Loucy (cell line): ENCODE data around the gene TSHR.

ENCODE experiments used
- H2AFZ ChIP-seq: fragments of 200-600 bp; sonication (generic); 2 replicates; pipeline ENCODE4 v1.6.0; 2016; ENCODE audit warnings: antibody characterized with exemption, mild to moderate bottlenecking, low read length, moderate library complexity
- H3F3A ChIP-seq: fragments of 200-600 bp; 2 replicates; pipeline ENCODE4 v1.6.0; 2016; ENCODE audit warnings: antibody characterized with exemption, low read depth, mild to moderate bottlenecking
- H3K27me3 ChIP-seq: fragments of 200-600 bp; sonication (generic); 2 replicates; pipeline ENCODE4 v1.6.1; 2014; ENCODE audit warnings: low read length, mild to moderate bottlenecking; ENCODE audit not compliant: insufficient read depth, poor library complexity, severe bottlenecking
- H3K36me3 ChIP-seq: fragments of 200-600 bp; sonication (generic); 2 replicates; pipeline ENCODE4 v1.6.1; 2016; ENCODE audit warnings: low read length; ENCODE audit not compliant: insufficient read depth
- H3K4me1 ChIP-seq: fragments of 200-600 bp; sonication (generic); 2 replicates; pipeline ENCODE4 v1.5.1; 2014; ENCODE audit warnings: low read length, mild to moderate bottlenecking; ENCODE audit not compliant: insufficient read depth, poor library complexity, severe bottlenecking
- H3K4me2 ChIP-seq: fragments of 200-600 bp; sonication (generic); 2 replicates; pipeline ENCODE4 v1.6.0; 2014; ENCODE audit warnings: antibody characterized with exemption, low read length, low read depth, mild to moderate bottlenecking; ENCODE audit not compliant: poor library complexity, severe bottlenecking
- H3K4me3 ChIP-seq: fragments of 200-600 bp; sonication (generic); 2 replicates; pipeline ENCODE4 v1.5.1; 2014; ENCODE audit warnings: low read length, mild to moderate bottlenecking, mixed read lengths; ENCODE audit not compliant: poor library complexity, severe bottlenecking
- H3K79me2 ChIP-seq: fragments of 200-600 bp; sonication (generic); 2 replicates; pipeline ENCODE4 v1.6.1; 2014; ENCODE audit warnings: low read length; ENCODE audit not compliant: insufficient read depth
- H3K9ac ChIP-seq: fragments of 200-600 bp; sonication (generic); 2 replicates; pipeline ENCODE4 v1.6.0; 2014; ENCODE audit warnings: mild to moderate bottlenecking, low read depth, low read length, moderate library complexity; ENCODE audit not compliant: poor library complexity, severe bottlenecking
- H3K9me2 ChIP-seq: fragments of 200-600 bp; sonication (generic); replicated peaks from 2 replicates; pipeline ENCODE4 v1.6.1; 2016; ENCODE audit warnings: low read depth, low read length, mixed read lengths
- H3K9me3 ChIP-seq: fragments of 200-600 bp; sonication (generic); 2 replicates; pipeline ENCODE4 v1.6.1; 2014; ENCODE audit warnings: mild to moderate bottlenecking, antibody characterized with exemption, low read length, low read depth; ENCODE audit not compliant: insufficient read depth
- H4K20me1 ChIP-seq: fragments of 200-600 bp; sonication (generic); 2 replicates; pipeline ENCODE4 v1.6.0; 2014; ENCODE audit warnings: antibody characterized with exemption, low read length, mild to moderate bottlenecking; ENCODE audit not compliant: insufficient read depth, poor library complexity, severe bottlenecking
- CTCF ChIP-seq: fragments of 200-600 bp; sonication (generic); conservative IDR thresholded peaks from 2 replicates; pipeline ENCODE4 v1.5.1; 2014; ENCODE audit warnings: mild to moderate bottlenecking, antibody characterized with exemption, low read length
- EZH2phosphoT487 ChIP-seq: fragments of 200-600 bp; IDR thresholded peaks from 2 replicates; pipeline ENCODE4 v1.6.1; 2018; ENCODE audit warnings: antibody characterized with exemption, mild to moderate bottlenecking, moderate library complexity, borderline replicate concordance

The TSHR gene

GRCh38 chr14:80930836-80931389 is 24.5 kb upstream of the TSHR start:
- peaks cover 16% of the 10 kb centered on the region for H4K20me1 ChIP-seq
- peak overlapping the region; percentile 61 for H3K4me3 ChIP-seq
- H3K9me3 ChIP-seq: no peaks in the 10 kb centered on the region
- H3F3A ChIP-seq: peaks cover 15% of the 10 kb centered on the region; the same call in 1 of the 2 replicates
- TF ChIP-seq EZH2phosphoT487 (no peak; the same call in 1 of the 2 replicates), CTCF (no peak)
- no peak overlapping the region for H2AFZ ChIP-seq
- no peaks in the 10 kb centered on the region for H3K36me3 ChIP-seq
- H3K79me2 ChIP-seq: peaks cover 72% of the 10 kb centered on the region
- peak overlapping the region; percentile 67 for H3K4me2 ChIP-seq
- peaks cover 63% of the 10 kb centered on the region for H3K4me1 ChIP-seq
- peak overlapping the region; percentile 22 for H3K9ac ChIP-seq
- no peaks in the 10 kb centered on the region for H3K27me3 ChIP-seq
- no peaks in the 10 kb centered on the region for H3K9me2 ChIP-seq

DNA sequence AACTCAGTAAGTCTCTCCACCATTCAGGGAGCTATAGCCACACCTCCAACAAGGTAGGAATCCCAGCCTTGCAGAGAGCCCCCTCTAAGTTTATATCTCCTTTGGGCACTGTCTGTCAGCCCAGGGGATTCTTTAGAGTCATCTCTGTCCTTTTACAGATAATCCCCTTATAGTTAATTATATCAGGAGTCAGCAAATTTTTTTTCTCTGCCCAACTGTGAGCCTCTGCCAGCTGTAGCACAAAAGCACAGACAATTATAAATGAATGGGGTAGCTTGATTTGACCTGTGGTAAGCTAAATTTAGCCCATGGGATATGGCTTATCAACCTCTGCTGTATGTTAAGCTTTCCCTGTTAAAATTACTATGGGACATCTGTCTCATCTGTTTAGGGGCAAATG is 22.1 kb upstream of the TSHR start:
- peak overlapping the region; percentile 47 for H3K4me2 ChIP-seq
- H3K27me3 ChIP-seq: no peaks in the 10 kb centered on the region
- TF ChIP-seq CTCF: no peak
- no peak for TF ChIP-seq EZH2phosphoT487
- H3K36me3 ChIP-seq: no peaks in the 10 kb centered on the region
- no peaks in the 10 kb centered on the region for H3K9me3 ChIP-seq
- H3K79me2 ChIP-seq: peaks cover 55% of the 10 kb centered on the region
- H3K9ac ChIP-seq: no peak overlapping the region
- H3K4me3 ChIP-seq: no peak overlapping the region
- peaks cover 50% of the 10 kb centered on the region for H3K4me1 ChIP-seq
- no peak overlapping the region for H2AFZ ChIP-seq
- peaks cover 15% of the 10 kb centered on the region for H4K20me1 ChIP-seq
- H3F3A ChIP-seq: peaks cover 15% of the 10 kb centered on the region; the same call in 1 of the 2 replicates
- no peaks in the 10 kb centered on the region for H3K9me2 ChIP-seq

GRCh38 chr14:80933686-80934085 is 21.7 kb upstream of the TSHR start:
- Histone ChIP-seq H3K4me3 (no peak overlapping the region), H3K36me3 (no peaks in the 10 kb centered on the region), H3K27me3 (no peaks in the 10 kb centered on the region), H3K9me3 (no peaks in the 10 kb centered on the region), H3F3A (peaks cover 15% of the 10 kb centered on the region; the same call in 1 of the 2 replicates), H3K79me2 (peaks cover 51% of the 10 kb centered on the region), H2AFZ (no peak overlapping the region), H3K4me1 (peaks cover 47% of the 10 kb centered on the region), H4K20me1 (peaks cover 15% of the 10 kb centered on the region), H3K9me2 (no peaks in the 10 kb centered on the region), H3K9ac (no peak overlapping the region), H3K4me2 (peak overlapping the region; percentile 47)
- no peak for TF ChIP-seq EZH2phosphoT487
- TF ChIP-seq CTCF: no peak
